Esophagus (tissue), 2 donors: ENCODE data around the gene ACTL8. TPM values are rescaled to one million over a fixed set of nuclear protein-coding genes. Genes with fewer than 3 reads are reported as not detected.

ENCODE experiments used
- H3K27ac ChIP-seq, 2 donors: one replicate each; pipeline ENCODE4 v1.5.1; 2013; ENCODE audit warnings: low read depth in 2 of 2, mild to moderate bottlenecking in 2 of 2, inconsistent platforms in 1 of 2, low read length in 1 of 2, moderate library complexity in 1 of 2
- H3K27me3 ChIP-seq, 2 donors: one replicate each; pipeline ENCODE4 v1.6.1; 2013; ENCODE audit warnings: low read length in 2 of 2, control low read depth in 1 of 2, mild to moderate bottlenecking in 1 of 2; ENCODE audit not compliant: insufficient read depth in 2 of 2, control insufficient read depth in 1 of 2
- H3K36me3 ChIP-seq, 2 donors: one replicate each; pipeline ENCODE4 v1.6.1; 2013; ENCODE audit warnings: low read length in 1 of 2; ENCODE audit not compliant: control insufficient read depth in 2 of 2, insufficient read depth in 2 of 2
- H3K4me1 ChIP-seq, 2 donors: one replicate each; pipeline ENCODE4 v1.6.1; 2013; ENCODE audit warnings: low read length in 1 of 2; ENCODE audit not compliant: control insufficient read depth in 2 of 2, insufficient read depth in 2 of 2
- H3K4me3 ChIP-seq, 2 donors: one replicate each; pipeline ENCODE4 v1.5.1; 2013; ENCODE audit warnings: low read length in 2 of 2, mild to moderate bottlenecking in 2 of 2, low read depth in 1 of 2, moderate library complexity in 1 of 2
- H3K9me3 ChIP-seq, 2 donors: one replicate each; pipeline ENCODE4 v1.6.1; 2013; ENCODE audit warnings: mild to moderate bottlenecking in 2 of 2, low read depth in 1 of 2, low read length in 1 of 2, moderate library complexity in 1 of 2; ENCODE audit not compliant: control insufficient read depth in 2 of 2, insufficient read depth in 1 of 2
- WGBS, 2 donors: extraction: QIAGEN DNeasy Blood & Tissue Kit; methylation state at CpG; one replicate each; pipeline ENCODE4 v1.1.7; 2013; 5-methylcytosine and 5-hydroxymethylcytosine counted together
- polyA plus RNA-seq, 2 donors: library from polyadenylated mRNA; stranded (reverse); fragments of 200-250 nt; gene quantifications; one replicate each; pipeline ENCODE4 v1.2.3, GENCODE V29; 2013
- donor health status: healthy with polysubstance abuse.
- donor health status: Bipolar disorder and iron deficiency.

ACTL8 gene
- polyA plus RNA-seq, 2 donors: 0.12 TPM; not detected in 1

DNA sequence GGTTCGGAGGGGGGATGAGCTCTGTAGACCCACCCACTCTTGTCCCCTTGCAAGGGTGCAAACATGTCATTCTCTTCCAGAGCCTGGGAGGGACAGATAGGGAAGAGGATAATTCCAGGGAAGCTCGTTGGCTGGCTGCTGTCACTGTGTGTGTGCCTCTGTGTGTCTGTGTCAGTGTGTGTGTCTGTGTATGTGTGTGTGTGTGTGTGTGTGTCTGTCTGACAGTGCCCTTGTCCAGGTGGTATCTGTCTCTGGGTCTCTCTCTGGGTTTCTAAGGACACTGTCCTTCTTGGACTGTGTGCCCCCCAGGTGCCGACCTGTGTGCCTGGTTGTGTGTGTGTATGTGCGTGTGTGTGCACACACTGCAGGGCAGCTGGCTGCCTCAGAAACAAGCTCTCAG is 90.5 kb downstream of the ACTL8 start:
- Histone ChIP-seq H3K36me3 (no peaks in the 10 kb centered on the region), H3K4me1 (no peaks in the 10 kb centered on the region), H3K27me3 (peaks cover 0 to 4% of the 10 kb centered on the region in 2 donors), H3K9me3 (no peaks in the 10 kb centered on the region), H3K27ac (no peak overlapping the region), H3K4me3 (no peak overlapping the region)
- 45 to 48% methylated on average over 4 of the region's 4 CpGs for WGBS, 2 donors

DNA sequence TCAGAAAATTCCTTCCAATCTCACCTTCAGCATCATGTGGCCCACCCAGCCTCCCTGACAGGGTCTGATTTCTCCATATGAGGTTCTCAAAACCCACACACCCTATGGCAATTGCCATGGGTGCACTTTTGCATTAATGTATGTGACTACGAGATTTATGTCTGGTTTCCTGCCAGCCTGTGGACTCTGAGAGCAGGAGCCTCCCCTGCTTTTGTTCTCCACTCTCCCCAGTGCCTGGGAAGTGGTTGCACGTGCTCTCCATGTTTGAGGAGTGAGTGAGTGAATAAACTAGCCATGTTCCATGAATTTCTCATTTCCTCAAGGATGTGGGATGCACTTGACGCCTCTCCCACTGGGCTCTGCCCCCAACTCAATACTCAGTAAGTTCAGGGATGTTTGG is 91.2 kb downstream of the ACTL8 start:
- Histone ChIP-seq H3K9me3 (no peaks in the 10 kb centered on the region), H3K27ac (no peak overlapping the region), H3K27me3 (peaks cover 0 to 4% of the 10 kb centered on the region in 2 donors), H3K4me1 (no peaks in the 10 kb centered on the region), H3K36me3 (no peaks in the 10 kb centered on the region), H3K4me3 (no peak overlapping the region)
- WGBS, 2 donors: 22 to 30% methylated on average over 3 of the region's 3 CpGs

DNA sequence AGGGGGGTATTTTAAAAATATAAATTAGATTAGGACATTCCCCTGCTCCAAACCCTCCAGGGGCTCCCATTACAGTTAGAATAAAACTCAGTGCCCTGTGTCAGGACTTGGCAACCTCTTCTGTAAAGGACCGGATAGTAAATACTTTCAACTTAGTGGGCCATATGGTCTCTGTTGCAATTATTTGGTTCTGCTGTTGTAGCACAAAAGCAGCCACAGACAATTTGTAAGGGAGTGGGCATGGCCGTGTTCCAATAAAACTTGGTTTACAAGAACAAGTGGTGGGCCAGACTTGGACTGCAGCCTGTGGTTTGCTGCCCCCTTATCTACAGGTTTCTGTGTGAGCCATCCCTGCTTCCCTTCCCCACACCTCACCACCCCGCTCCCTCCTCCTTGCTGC is 92.0 kb downstream of the ACTL8 start:
- Histone ChIP-seq H3K4me1 (no peaks in the 10 kb centered on the region), H3K27me3 (peaks cover 0 to 4% of the 10 kb centered on the region in 2 donors), H3K27ac (no peak overlapping the region), H3K4me3 (no peak overlapping the region), H3K36me3 (no peaks in the 10 kb centered on the region), H3K9me3 (no peaks in the 10 kb centered on the region)
- WGBS, 2 donors: 65 to 67% methylated on average over 3 of the region's 3 CpGs

DNA sequence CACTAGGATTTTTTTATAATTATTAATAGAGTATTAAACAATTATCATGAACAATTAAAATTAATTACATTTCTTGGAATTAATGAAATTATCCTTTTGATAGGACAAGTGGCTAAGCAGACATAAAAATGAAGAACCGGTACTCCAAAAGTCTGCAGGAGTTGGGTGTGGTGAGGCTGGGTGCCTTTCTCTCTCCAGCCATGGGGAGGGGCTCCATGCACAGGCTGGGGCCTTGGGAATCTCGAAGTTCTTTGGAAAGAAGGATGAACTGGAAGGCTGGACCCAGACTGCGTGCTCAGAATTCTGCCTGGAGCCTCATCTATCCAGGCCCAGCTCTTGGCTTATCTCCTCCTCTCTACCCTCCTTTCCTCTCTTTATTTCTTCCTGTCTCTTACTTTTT is 94.1 kb downstream of the ACTL8 start:
- no peaks in the 10 kb centered on the region for H3K9me3 ChIP-seq
- WGBS, 2 donors: 67 to 71% methylated on average over 3 of the region's 3 CpGs
- no peak overlapping the region for H3K27ac ChIP-seq
- no peaks in the 10 kb centered on the region for H3K36me3 ChIP-seq
- no peak overlapping the region for H3K4me3 ChIP-seq
- H3K4me1 ChIP-seq: no peaks in the 10 kb centered on the region
- no peaks in the 10 kb centered on the region for H3K27me3 ChIP-seq

DNA sequence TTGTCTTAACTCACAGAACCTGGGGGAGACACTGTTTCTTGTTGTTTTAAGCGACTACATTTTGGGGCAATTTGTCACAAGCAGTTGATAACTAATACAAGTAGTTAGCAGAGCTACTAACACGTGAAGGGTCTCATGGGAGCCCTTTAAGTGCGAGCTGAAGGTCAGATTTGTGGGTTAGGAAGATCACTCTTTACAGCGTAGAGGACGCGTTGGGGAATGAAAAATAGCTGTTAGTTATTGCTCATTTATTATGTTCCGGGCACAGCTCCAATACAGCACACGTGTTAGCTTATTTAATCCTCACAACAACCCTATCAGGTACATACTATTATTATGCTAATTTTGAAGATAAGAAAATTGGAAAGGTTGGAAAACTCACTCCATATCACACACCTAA is 95.9 kb downstream of the ACTL8 start:
- 49 to 52% methylated on average over 8 of the region's 8 CpGs for WGBS, 2 donors

DNA sequence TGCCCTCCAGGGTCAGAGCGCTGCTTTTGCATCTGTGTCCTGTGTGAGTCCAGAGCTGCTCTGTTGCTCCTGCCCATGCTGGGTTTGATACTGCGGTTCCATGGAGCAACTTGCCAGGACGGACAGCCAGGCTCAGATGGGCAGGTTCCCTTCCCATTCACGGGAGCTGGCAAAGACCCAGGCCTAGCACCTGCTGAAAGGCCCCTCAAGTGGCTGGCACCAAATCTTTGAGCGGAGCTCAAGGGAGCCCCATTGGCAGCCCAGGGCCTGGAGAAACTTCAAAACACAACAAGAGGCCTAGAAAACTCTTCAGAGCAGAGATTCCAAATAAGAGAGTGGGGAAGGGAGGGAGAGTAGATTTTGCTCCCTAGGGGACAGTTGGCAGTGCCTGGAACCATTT is 97.2 kb downstream of the ACTL8 start:
- Histone ChIP-seq H3K4me1 (no peaks in the 10 kb centered on the region), H3K9me3 (no peaks in the 10 kb centered on the region)
- 74 to 78% methylated on average over 5 of the region's 5 CpGs for WGBS, 2 donors

More for the DNA sequence above, 95.9 kb downstream of the ACTL8 start:
- Histone ChIP-seq H3K27ac (no peak overlapping the region), H3K27me3 (no peaks in the 10 kb centered on the region), H3K4me1 (no peaks in the 10 kb centered on the region), H3K9me3 (no peaks in the 10 kb centered on the region), H3K4me3 (no peak overlapping the region), H3K36me3 (no peaks in the 10 kb centered on the region)

DNA sequence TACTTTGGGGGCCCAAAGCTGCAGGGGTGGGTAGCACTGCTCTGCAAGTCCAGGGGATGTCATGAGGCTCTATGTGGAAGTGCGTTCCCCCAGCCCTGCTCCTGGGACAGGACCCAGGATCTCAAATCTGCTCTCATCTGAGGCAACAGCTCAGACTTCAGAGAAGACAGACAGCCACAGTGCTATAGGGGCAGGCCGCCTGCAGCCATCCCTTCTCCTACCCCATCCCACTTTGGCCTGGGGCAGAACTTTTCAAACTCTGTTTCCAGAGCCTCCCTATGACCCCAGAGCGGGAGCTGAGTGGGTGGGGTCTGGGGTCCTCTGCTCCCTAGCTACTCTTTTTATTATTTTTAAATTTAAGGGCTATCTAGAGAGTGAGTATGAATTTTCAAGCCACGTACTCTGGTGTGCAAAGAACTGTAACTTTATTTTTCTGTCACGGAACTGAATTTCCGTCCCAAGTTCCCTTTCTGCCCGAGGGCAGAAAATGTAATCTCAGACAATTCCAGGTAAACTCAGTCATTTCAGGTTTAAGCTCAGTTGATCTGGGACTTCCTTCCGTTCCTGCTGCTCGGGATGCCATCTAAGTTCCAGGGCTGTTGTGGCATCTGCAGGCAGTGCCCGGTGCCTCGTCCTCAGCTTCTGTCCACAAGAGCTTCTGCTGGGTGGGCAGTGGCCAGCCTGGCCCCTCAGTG is 98.3 kb downstream of the ACTL8 start:
- no peaks in the 10 kb centered on the region for H3K27me3 ChIP-seq
- H3K4me1 ChIP-seq: no peaks in the 10 kb centered on the region
- H3K27ac ChIP-seq: no peak overlapping the region
- H3K4me3 ChIP-seq: no peak overlapping the region
- no peaks in the 10 kb centered on the region for H3K36me3 ChIP-seq
- WGBS, 2 donors: 59 to 62% methylated on average over 11 of the region's 11 CpGs
- H3K9me3 ChIP-seq: no peaks in the 10 kb centered on the region

More for the DNA sequence above, 97.2 kb downstream of the ACTL8 start:
- H3K4me3 ChIP-seq: no peak overlapping the region
- no peaks in the 10 kb centered on the region for H3K27me3 ChIP-seq
- no peaks in the 10 kb centered on the region for H3K36me3 ChIP-seq
- no peak overlapping the region for H3K27ac ChIP-seq

DNA sequence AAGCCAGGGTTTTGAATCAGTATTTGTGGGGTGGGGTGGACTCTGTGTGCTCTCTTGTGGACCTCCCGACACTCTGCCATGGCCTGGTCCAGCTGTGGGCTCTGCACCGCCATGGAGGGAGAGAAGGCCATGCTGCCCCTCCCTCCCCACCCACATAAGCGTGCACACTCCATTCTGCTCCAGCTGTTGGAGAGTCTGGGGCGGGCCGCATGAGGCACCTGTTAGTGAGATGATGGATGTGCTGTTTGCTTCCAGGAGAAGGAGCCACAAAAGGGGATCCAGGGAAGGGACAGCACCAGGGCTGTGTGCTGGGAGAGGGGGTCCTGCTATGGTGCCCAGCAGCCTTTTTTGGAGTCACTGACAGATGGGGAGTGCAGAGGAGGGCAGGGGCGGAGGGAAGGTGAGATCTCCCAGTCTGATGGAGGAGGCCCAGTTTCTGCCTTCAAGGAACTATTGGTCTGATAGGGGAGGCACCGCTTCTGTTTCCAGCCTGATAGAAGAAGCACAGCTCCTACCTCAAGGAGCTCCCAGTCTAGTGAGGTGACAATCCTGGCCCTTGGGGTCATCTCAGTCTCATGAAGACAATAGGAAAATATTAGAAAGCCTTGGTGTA is 101.5 kb downstream of the ACTL8 start:
- 52 to 61% methylated on average over 7 of the region's 7 CpGs for WGBS, 2 donors
- H3K27ac ChIP-seq: no peak overlapping the region
- H3K4me1 ChIP-seq: no peaks in the 10 kb centered on the region
- H3K36me3 ChIP-seq: no peaks in the 10 kb centered on the region
- no peaks in the 10 kb centered on the region for H3K9me3 ChIP-seq
- H3K27me3 ChIP-seq: no peaks in the 10 kb centered on the region
- no peak overlapping the region for H3K4me3 ChIP-seq

DNA sequence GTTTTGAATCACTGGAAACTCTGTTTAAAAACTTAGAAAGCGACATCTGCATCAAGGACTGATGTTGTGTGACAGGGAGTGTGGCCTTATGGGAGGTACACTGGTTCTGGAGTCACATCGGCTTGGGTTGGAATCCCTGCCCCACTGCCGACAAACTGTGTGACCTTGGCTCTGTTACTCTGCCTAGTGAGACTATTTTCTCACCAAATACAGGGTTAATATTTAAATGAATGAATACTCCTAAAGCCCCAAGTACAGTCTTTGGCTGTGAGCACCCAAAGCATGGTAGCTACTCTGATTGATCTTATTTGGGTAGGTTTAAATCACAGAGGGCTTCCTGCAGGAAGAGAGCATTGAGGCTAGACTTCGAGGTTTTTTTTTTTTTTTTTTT is 102.0 kb downstream of the ACTL8 start:
- 70 to 71% methylated on average over 4 of the region's 4 CpGs for WGBS, 2 donors
- Histone ChIP-seq H3K36me3 (no peaks in the 10 kb centered on the region), H3K9me3 (no peaks in the 10 kb centered on the region), H3K4me1 (no peaks in the 10 kb centered on the region), H3K27me3 (no peaks in the 10 kb centered on the region), H3K27ac (no peak overlapping the region), H3K4me3 (no peak overlapping the region)

DNA sequence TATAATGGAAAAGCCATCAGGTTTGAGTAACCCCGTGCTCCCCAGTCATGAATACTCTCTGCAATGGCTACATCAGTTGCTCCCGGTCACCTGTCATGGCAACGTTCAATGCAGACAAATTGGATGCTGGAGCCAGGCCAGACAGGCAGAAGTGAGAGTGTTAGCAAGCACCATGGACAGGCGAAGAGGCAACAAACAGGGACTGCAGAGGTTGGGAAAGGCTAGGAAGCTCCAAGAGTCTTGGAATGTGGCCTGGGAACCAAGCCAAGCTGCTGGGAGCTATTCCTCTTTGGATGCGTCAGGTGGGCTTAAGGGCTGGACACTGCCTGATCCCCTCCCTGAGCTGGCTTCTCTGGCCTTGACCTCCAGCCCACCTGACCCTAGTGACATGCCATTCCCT is 102.9 kb downstream of the ACTL8 start:
- WGBS, 2 donors: 58 to 66% methylated on average over 5 of the region's 5 CpGs
- Histone ChIP-seq H3K27ac (no peak overlapping the region), H3K9me3 (no peaks in the 10 kb centered on the region), H3K36me3 (no peaks in the 10 kb centered on the region), H3K27me3 (no peaks in the 10 kb centered on the region), H3K4me1 (no peaks in the 10 kb centered on the region), H3K4me3 (no peak overlapping the region)
